ENCODE measurements around the gene DGKA.

DGKA gene

DNA sequence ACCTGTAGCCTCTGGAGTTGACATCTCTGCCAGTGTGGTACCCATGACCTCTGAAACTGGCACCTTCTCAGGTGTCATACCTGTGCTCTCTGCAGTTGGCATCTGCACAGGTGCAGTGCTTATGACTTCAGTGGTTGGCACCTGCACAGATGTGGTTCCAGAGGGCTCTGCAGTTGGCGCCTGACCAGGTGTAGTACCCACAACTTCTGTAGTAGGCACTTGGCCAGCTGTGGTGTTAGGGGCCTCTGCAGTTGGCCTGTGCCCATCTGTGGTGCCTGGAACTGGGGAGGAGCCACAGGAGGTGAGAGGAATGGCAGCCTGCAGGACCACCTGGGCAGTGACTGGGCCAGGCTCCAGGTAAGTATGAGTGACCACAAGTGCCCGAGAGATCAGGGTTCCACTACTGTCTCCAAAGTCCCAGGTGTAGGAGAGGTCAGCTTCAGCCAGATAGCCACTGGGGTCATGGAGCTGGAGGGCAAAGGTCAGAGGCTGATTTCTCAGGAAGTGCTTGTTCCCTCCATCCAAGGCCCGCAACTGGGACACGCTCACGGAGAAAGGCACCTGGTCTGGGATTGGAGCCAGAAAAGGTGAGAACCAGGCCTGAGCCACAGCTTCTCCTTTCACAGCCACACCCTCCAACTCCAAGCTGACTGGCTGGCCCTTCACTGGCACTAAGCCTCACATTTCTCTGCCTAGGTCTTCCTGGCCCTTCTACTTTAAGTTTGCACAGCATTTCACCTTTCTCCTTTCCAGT, 26.3 kb downstream of the DGKA start:
- H3K27ac ChIP-seq, result peak overlapping the region; percentile 75

DNA sequence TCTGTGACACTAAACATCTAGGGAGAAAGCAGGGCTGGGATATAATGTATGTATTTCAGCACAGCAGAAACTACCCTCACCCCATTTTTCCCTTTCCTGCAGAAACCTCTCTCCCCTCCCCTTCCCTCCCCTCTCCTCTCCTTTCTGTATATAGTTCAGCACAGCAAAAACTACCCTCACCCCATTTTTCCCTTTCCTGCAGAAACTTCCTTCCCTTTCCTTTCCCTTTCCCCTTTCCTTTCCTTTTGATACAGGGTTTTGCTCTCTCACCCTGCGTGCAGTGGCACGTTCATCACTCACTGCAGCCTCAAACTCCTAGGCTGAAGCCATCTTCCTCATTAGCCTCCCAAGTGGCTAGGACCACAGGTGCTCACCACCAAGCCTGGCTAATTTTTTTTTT, 32.8 kb downstream of the DGKA start:
- no peak overlapping the region for H3K27ac ChIP-seq
- TF ChIP-seq ZFX (IDR thresholded peaks at IDR 0.05; ENCODE audit: borderline replicate concordance), result no peak
- TF ChIP-seq, protein P1, sequence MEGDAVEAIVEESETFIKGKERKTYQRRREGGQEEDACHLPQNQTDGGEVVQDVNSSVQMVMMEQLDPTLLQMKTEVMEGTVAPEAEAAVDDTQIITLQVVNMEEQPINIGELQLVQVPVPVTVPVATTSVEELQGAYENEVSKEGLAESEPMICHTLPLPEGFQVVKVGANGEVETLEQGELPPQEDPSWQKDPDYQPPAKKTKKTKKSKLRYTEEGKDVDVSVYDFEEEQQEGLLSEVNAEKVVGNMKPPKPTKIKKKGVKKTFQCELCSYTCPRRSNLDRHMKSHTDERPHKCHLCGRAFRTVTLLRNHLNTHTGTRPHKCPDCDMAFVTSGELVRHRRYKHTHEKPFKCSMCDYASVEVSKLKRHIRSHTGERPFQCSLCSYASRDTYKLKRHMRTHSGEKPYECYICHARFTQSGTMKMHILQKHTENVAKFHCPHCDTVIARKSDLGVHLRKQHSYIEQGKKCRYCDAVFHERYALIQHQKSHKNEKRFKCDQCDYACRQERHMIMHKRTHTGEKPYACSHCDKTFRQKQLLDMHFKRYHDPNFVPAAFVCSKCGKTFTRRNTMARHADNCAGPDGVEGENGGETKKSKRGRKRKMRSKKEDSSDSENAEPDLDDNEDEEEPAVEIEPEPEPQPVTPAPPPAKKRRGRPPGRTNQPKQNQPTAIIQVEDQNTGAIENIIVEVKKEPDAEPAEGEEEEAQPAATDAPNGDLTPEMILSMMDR (IDR thresholded peaks at IDR 0.05), result no peak

More for the DNA sequence above, 26.3 kb downstream of the DGKA start:
- TF ChIP-seq, protein P1 (IDR thresholded peaks at IDR 0.05), result no peak
- no peak for TF ChIP-seq ZFX (IDR thresholded peaks at IDR 0.05; ENCODE audit: borderline replicate concordance)

DNA sequence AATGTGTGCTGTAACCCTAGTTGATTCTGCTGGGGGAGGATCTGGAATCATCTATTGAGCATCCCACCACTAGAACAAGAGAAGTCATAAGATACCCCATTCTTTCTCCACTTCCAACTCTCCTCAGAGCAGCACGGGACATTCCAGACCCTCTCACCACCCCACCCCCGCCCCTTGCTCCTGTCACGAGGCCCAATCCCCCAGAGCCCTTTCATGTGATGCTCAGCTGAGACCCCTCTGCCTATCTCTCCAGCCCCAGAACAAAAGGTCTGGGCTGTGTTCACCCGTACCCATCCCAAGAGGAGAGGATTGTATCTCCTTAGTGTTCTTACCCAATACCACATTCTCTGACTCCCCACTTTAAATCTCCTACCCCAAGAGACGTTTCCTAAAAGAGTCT, 34.3 kb downstream of the DGKA start:
- H3K27ac ChIP-seq, result no peak overlapping the region

GRCh38 chr12:55965941-55966407, 35.0 kb downstream of the DGKA start, which contains the start of gene PMEL:
Gene PMEL (minus strand): TSS chr12:55966042. CDS start chr12:55966011, 31 bp downstream.
- H3K27ac ChIP-seq, result peak within 1 kb of the TSS; percentile 79
- TF ChIP-seq, protein P1 (IDR thresholded peaks at IDR 0.05), result no peak
- TF ChIP-seq ZFX (IDR thresholded peaks at IDR 0.05; ENCODE audit: borderline replicate concordance), result no peak

More for the DNA sequence above, 34.3 kb downstream of the DGKA start:
- no peak for TF ChIP-seq ZFX (IDR thresholded peaks at IDR 0.05; ENCODE audit: borderline replicate concordance)
- TF ChIP-seq, protein P1 (IDR thresholded peaks at IDR 0.05), result no peak

- peak within 1 kb of the TSS; percentile 79 for H3K27ac ChIP-seq
- TF ChIP-seq, protein P1 (IDR thresholded peaks at IDR 0.05), result no peak
- TF ChIP-seq ZFX (IDR thresholded peaks at IDR 0.05; ENCODE audit: borderline replicate concordance), result no peak
Measured at GRCh38 chr12:55966408-55967281, 35.7 kb downstream of the DGKA start, which contains the start of gene CDK2. Gene CDK2 (plus strand): TSS chr12:55966830. CDS start chr12:55967009, 179 bp downstream.

DNA sequence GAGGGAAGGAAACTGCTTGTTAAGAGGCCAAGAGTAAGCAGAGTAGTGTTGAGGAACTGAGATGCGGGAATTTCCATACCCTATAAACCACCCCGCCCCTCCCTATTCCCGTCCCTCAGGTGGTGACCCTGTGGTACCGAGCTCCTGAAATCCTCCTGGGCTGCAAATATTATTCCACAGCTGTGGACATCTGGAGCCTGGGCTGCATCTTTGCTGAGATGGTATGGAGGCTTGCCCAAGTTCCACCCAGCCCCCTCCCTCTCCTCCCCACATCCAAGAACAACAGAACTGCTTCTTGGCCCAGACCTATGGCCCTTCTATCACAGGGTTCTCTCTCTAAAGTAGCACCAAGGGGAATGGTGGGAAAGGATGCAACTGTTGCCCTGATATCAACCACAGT, 38.4 kb downstream of the DGKA start:
- TF ChIP-seq, protein P1 (IDR thresholded peaks at IDR 0.05), result no peak
- TF ChIP-seq ZFX (IDR thresholded peaks at IDR 0.05; ENCODE audit: borderline replicate concordance), result no peak
- H3K27ac ChIP-seq, result peak overlapping the region; percentile 13; the same call in 1 of the 2 replicates
